CD4-positive, CD25-positive, alpha-beta regulatory T cell (primary cell): Measurements from ENCODE around the gene DDX10. TPM values are rescaled to one million over a fixed set of nuclear protein-coding genes. Genes with fewer than 3 reads are reported as not detected.
"Not testable (repeated sequence)": the region's sequence is repeated elsewhere in the genome, so short reads cannot be mapped to it uniquely, and the experiment has no call there.

Experiments used
- ATAC-seq, 2 donors: fragments of 150-1000 bp; cut with Tn5 transposase; one replicate each; pipeline ENCODE4 v1.10.0; 2021; ENCODE audit warnings: low read depth in 2 of 2, moderate number of reproducible peaks in 2 of 2, moderate library complexity in 1 of 2
- DNase-seq, 3 donors: peaks; one replicate each; pipeline versions ENCODE4 v3.0.0 to v3.0.0-alpha.2; 2012 to 2022; ENCODE audit warnings: mixed read lengths in 1 of 3
- H3K27ac ChIP-seq: one replicate; pipeline ENCODE4 v1.7.0; 2013; ENCODE audit warnings: mild to moderate bottlenecking, low read length; ENCODE audit not compliant: insufficient read depth, poor library complexity, severe bottlenecking
- H3K27me3 ChIP-seq: one replicate; pipeline ENCODE4 v1.7.0; 2013; ENCODE audit warnings: low read length; ENCODE audit not compliant: control insufficient read depth, insufficient read depth
- H3K36me3 ChIP-seq: one replicate; pipeline ENCODE4 v1.7.0; 2013; ENCODE audit warnings: mild to moderate bottlenecking, low read length, moderate library complexity; ENCODE audit not compliant: control insufficient read depth, insufficient read depth
- H3K4me1 ChIP-seq: 2 replicates; pipeline ENCODE4 v1.7.0; 2013; ENCODE audit warnings: mild to moderate bottlenecking, low read length; ENCODE audit not compliant: insufficient read depth, control insufficient read depth, poor library complexity, severe bottlenecking
- H3K4me3 ChIP-seq: one replicate; pipeline ENCODE4 v1.7.0; 2013; ENCODE audit warnings: low read depth, mild to moderate bottlenecking, low read length, moderate library complexity
- H3K9me3 ChIP-seq, 2 experiments: 1 replicate in 1 of 2; 2 replicates in 1 of 2; pipeline ENCODE4 v1.7.0; 2013; ENCODE audit warnings: low read length in 2 of 2, mild to moderate bottlenecking in 1 of 2, moderate library complexity in 1 of 2; ENCODE audit not compliant: control insufficient read depth in 2 of 2
- H3K27ac Mint-ChIP-seq, 3 donors: one replicate each; pipeline ENCODE4 v1.8.0; 2020 to 2022; ENCODE audit warnings: mild to moderate bottlenecking in 3 of 3, mixed read lengths in 3 of 3, moderate library complexity in 2 of 3
- H3K27me3 Mint-ChIP-seq: one replicate; pipeline ENCODE4 v1.8.0; 2022; ENCODE audit warnings: mild to moderate bottlenecking, mixed read lengths
- H3K36me3 Mint-ChIP-seq: one replicate; pipeline ENCODE4 v1.8.0; 2020; ENCODE audit warnings: mixed read lengths
- H3K4me1 Mint-ChIP-seq, 4 donors: one replicate each; pipeline ENCODE4 v1.8.0; 2020 to 2022; ENCODE audit warnings: mixed read lengths in 4 of 4, mild to moderate bottlenecking in 1 of 4
- H3K4me3 Mint-ChIP-seq, 4 donors: one replicate each; pipeline ENCODE4 v1.8.0; 2020 to 2022; ENCODE audit warnings: mild to moderate bottlenecking in 4 of 4, mixed read lengths in 4 of 4, moderate library complexity in 3 of 4
- H3K9me3 Mint-ChIP-seq, 7 donors: one replicate each; pipeline ENCODE4 v1.8.0; 2020 to 2022; ENCODE audit warnings: mixed read lengths in 7 of 7, mild to moderate bottlenecking in 3 of 7, moderate library complexity in 2 of 7
- polyA plus RNA-seq, 4 donors: library from polyadenylated mRNA; unstranded; fragments of 300-500 nt; fragmentation: Illumina TruSeq; gene quantifications; one replicate each; pipeline ENCODE4 v1.2.3, GENCODE V29; 2021
- total RNA-seq: library from RNA; stranded (reverse); gene quantifications from one replicate; pipeline ENCODE4 v1.2.3, GENCODE V29; 2022

DDX10 gene
- total and polyA plus RNA-seq, 5 donors from 2014 or later: 10.5 to 23.3 (median 14.0) TPM

- Histone ChIP-seq H3K4me1 (no peaks in the 10 kb centered on the region), H3K27ac (no peak overlapping the region), H3K36me3 (no peaks in the 10 kb centered on the region), H3K27me3 (no peaks in the 10 kb centered on the region), H3K9me3 (no peaks in the 10 kb centered on the region), H3K4me3 (no peak overlapping the region)
- Mint-ChIP-seq H3K9me3 (peaks cover 0 to 3% (median 0%) of the 10 kb centered on the region in 7 donors), H3K4me1 (peaks cover 0 to 5% (median 0%) of the 10 kb centered on the region in 4 donors), H3K4me3 (no peak overlapping the region), H3K27ac (no peak overlapping the region), H3K36me3 (no peaks in the 10 kb centered on the region), H3K27me3 (peaks cover 21% of the 10 kb centered on the region)
- ATAC-seq (no peak), DNase-seq (no peak)
Measured at GRCh38 chr11:108643974-108644373, 20.9 kb upstream of the DDX10 start.

DNA sequence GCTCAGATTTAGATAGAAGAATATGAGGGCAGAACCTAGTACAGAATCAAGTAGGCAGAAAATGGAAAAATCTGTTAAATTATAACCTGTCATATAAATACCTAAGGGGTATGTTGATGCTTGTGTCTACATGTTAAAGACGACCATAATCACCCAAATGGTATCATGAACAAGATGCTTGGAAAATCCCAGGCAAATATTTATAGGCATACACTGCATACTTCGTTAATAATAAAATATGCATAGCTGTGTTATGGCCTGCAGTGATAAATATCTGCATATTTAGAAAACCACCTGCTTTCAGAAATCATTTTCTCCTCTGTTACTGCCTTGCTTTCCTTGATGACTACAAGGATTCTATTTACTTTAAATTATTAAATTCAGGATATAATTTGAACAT lies 18.9 kb upstream of the DDX10 start:
- H3K36me3 ChIP-seq: no peaks in the 10 kb centered on the region
- peaks cover 3% of the 10 kb centered on the region for H3K27me3 ChIP-seq
- no peak for ATAC-seq
- no peaks in the 10 kb centered on the region for H3K36me3 Mint-ChIP-seq
- no peaks in the 10 kb centered on the region for H3K9me3 ChIP-seq
- DNase-seq: no peak
- peaks cover 0 to 3% (median 0%) of the 10 kb centered on the region in 7 donors for H3K9me3 Mint-ChIP-seq
- no peak overlapping the region for H3K27ac Mint-ChIP-seq
- no peaks in the 10 kb centered on the region for H3K4me1 ChIP-seq
- H3K4me3 ChIP-seq: no peak overlapping the region
- peaks cover 0 to 5% (median 0%) of the 10 kb centered on the region in 4 donors for H3K4me1 Mint-ChIP-seq
- no peak overlapping the region for H3K4me3 Mint-ChIP-seq
- peaks cover 18% of the 10 kb centered on the region for H3K27me3 Mint-ChIP-seq
- no peak overlapping the region for H3K27ac ChIP-seq

DNA sequence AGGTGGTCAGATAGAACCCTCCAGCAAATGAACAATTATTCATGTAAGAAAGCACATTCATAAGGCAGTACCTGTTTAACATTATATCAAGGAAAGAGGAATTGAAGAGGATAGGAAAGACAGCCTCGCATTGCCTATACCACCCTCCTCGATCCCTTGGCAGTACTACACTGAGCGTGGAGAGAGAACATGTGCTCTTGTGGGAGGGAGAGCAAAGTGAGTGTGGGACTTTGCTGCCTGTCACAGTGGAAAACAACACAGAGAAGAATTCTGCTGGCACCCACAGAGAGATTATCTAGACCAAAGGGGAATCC lies 17.5 kb upstream of the DDX10 start:
- Mint-ChIP-seq H3K9me3 (peaks cover 0 to 3% (median 0%) of the 10 kb centered on the region in 7 donors), H3K4me1 (peaks cover 0 to 5% (median 0%) of the 10 kb centered on the region in 4 donors), H3K27ac (no peak overlapping the region), H3K36me3 (no peaks in the 10 kb centered on the region), H3K27me3 (peaks cover 22% of the 10 kb centered on the region), H3K4me3 (no peak overlapping the region)
- Histone ChIP-seq H3K27ac (no peak overlapping the region), H3K27me3 (peaks cover 3% of the 10 kb centered on the region), H3K4me3 (no peak overlapping the region), H3K4me1 (no peaks in the 10 kb centered on the region), H3K9me3 (no peaks in the 10 kb centered on the region), H3K36me3 (no peaks in the 10 kb centered on the region)
- ATAC-seq (no peak), DNase-seq (no peak)

- no peaks in the 10 kb centered on the region for H3K36me3 ChIP-seq
- H3K9me3 ChIP-seq: no peaks in the 10 kb centered on the region
- H3K27ac ChIP-seq: no peak overlapping the region
- Mint-ChIP-seq H3K9me3 (peaks cover 0 to 3% (median 0%) of the 10 kb centered on the region in 7 donors), H3K4me1 (peaks cover 0 to 5% (median 0%) of the 10 kb centered on the region in 4 donors), H3K27ac (no peak overlapping the region), H3K27me3 (peaks cover 28% of the 10 kb centered on the region), H3K4me3 (no peak overlapping the region), H3K36me3 (no peaks in the 10 kb centered on the region)
- H3K27me3 ChIP-seq: peaks cover 3% of the 10 kb centered on the region
- no peak overlapping the region for H3K4me3 ChIP-seq
- ATAC-seq (peak; percentile 74 to 84), DNase-seq (peak; percentile 37 to 73 (median 63))
- H3K4me1 ChIP-seq: no peaks in the 10 kb centered on the region
Measured at GRCh38 chr11:108647701-108648527, 17.0 kb upstream of the DDX10 start.

GRCh38 chr11:108648528-108648885 lies 16.4 kb upstream of the DDX10 start:
- Mint-ChIP-seq H3K27me3 (peaks cover 28% of the 10 kb centered on the region), H3K9me3 (peaks cover 0 to 3% (median 0%) of the 10 kb centered on the region in 7 donors), H3K4me3 (no peak overlapping the region), H3K4me1 (peaks cover 0 to 5% (median 0%) of the 10 kb centered on the region in 4 donors), H3K36me3 (no peaks in the 10 kb centered on the region), H3K27ac (no peak overlapping the region)
- Histone ChIP-seq H3K4me3 (no peak overlapping the region), H3K9me3 (no peaks in the 10 kb centered on the region), H3K4me1 (no peaks in the 10 kb centered on the region), H3K27me3 (peaks cover 3% of the 10 kb centered on the region), H3K36me3 (no peaks in the 10 kb centered on the region), H3K27ac (no peak overlapping the region)
- no peak for DNase-seq
- ATAC-seq: no peak

GRCh38 chr11:108654100-108654499 lies 10.8 kb upstream of the DDX10 start:
- H3K4me3 Mint-ChIP-seq, H3K9me3 ChIP-seq, H3K9me3 Mint-ChIP-seq, H3K4me3 ChIP-seq, H3K36me3 Mint-ChIP-seq, H3K36me3 ChIP-seq, ATAC-seq, DNase-seq, H3K27ac Mint-ChIP-seq, H3K27ac ChIP-seq, H3K4me1 Mint-ChIP-seq, H3K27me3 ChIP-seq, H3K4me1 ChIP-seq: not testable (repeated sequence)
- peaks cover 51% of the 10 kb centered on the region for H3K27me3 Mint-ChIP-seq

DNA sequence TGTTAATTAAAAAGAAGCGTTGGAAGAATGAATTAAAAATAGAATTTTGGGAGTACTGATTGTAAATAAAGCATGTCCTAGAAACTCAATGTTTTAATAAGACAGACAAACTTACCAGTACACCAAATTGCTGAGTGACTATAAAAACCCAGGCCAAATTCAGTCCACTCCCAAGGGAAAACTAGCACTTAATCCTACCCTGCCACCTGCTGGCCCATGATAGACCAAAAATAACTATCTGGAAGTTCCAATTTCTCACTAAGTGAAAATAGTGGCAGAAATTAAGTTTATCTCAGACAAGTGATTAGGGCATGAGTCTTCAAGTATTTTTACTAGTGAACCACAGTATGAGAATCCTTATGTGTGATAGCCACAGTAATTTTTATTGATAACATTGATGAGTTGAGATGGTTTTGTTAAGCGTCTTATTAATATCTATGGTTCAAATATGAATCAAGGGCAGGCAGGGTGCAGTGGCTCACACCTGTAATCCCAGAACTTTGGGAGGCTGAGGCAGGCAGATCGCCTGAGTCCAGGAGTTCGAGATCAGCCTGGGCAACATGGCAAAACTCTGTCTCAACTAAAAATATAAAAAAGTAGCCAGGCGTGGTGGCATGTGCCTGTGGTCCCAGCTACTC lies 9.8 kb upstream of the DDX10 start:
- DNase-seq: peak in 2 of 3 donors; percentile 20 to 34

More for the DNA sequence above, 9.8 kb upstream of the DDX10 start:
- H3K27me3 ChIP-seq: peaks cover 2% of the 10 kb centered on the region
- H3K9me3 ChIP-seq: no peaks in the 10 kb centered on the region
- H3K36me3 Mint-ChIP-seq: no peaks in the 10 kb centered on the region
- H3K4me1 ChIP-seq: no peaks in the 10 kb centered on the region
- H3K27ac Mint-ChIP-seq: no peak overlapping the region
- ATAC-seq: no peak
- no peak overlapping the region for H3K27ac ChIP-seq
- H3K27me3 Mint-ChIP-seq: peaks cover 45% of the 10 kb centered on the region
- no peaks in the 10 kb centered on the region for H3K4me1 Mint-ChIP-seq
- no peaks in the 10 kb centered on the region for H3K9me3 Mint-ChIP-seq
- H3K4me3 ChIP-seq: no peak overlapping the region
- H3K36me3 ChIP-seq: no peaks in the 10 kb centered on the region
- no peak overlapping the region for H3K4me3 Mint-ChIP-seq
